GM21423 (cell line): ENCODE data around the gene ZNF471.

Experiments used
- ATAC-seq: cut with Tn5 transposase; IDR thresholded peaks from one replicate; pipeline ENCODE4 v1.9.1; 2021; ENCODE audit warnings: mild to moderate bottlenecking, moderate library complexity; ENCODE audit not compliant: unreplicated experiment

ZNF471 gene

GRCh38 chr19:56572589-56572988 lies 64.9 kb downstream of the ZNF471 start:
- ATAC-seq: no peak

- no peak for ATAC-seq
Observed at GRCh38 chr19:56573914-56574313, 66.3 kb downstream of the ZNF471 start.

- no peak for ATAC-seq
Observed at GRCh38 chr19:56577719-56578602, 70.3 kb downstream of the ZNF471 start.
